DMS53 (cell line): ENCODE data around the gene ST13.
"Not testable (repeated sequence)": the region's sequence is repeated elsewhere in the genome, so short reads cannot be mapped to it uniquely, and the experiment has no call there.

Experiments used
- DNase-seq: peaks from one replicate; lab custom pipeline; 2025; lab: John Stamatoyannopoulos, UW

The ST13 gene

GRCh38 chr22:40838486-40838885 is 18.0 kb downstream of the ST13 start:
- peak; percentile 58 for DNase-seq

GRCh38 chr22:40834619-40835018 is 21.8 kb downstream of the ST13 start:
- DNase-seq, result no peak

GRCh38 chr22:40829131-40829530 is 27.3 kb downstream of the ST13 start:
- DNase-seq, result no peak

DNA sequence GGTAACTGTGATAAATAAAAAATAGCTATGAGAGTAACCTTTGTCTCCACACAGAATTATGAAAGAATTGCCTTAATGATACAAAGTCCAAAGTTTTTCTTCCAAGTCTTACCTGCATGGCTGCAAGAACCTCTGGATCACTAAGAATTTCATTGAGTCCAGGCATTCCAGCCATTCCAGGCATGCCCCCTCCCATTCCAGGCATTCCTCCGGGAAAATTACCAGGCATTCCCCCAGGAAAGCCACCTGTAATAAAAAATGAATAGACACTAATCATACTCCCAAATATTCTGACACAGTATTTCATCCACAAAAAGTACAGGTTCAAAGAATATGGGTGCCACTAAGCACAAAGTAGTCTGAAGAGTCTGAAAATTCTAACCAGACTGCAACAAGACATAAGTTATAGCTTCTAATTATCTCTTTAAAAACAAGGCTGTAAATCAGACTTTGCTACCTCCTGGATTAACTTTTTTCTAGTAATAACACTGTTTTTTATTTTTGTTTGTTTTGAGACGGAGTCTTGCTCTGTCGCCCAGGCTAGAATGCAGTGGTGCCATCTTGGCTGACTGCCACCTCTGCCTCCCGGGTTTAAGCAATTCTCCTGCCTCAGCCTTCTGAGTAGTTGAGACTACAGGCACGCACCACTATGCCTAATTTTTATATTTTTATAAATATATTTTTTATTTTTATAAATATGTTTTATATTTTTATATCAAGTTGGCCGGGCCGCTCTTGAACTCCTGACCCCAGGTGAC is 29.3 kb downstream of the ST13 start:
- DNase-seq, result no peak

- not testable (repeated sequence) for DNase-seq
Measured at GRCh38 chr22:40826292-40826691, 30.1 kb downstream of the ST13 start.

DNA sequence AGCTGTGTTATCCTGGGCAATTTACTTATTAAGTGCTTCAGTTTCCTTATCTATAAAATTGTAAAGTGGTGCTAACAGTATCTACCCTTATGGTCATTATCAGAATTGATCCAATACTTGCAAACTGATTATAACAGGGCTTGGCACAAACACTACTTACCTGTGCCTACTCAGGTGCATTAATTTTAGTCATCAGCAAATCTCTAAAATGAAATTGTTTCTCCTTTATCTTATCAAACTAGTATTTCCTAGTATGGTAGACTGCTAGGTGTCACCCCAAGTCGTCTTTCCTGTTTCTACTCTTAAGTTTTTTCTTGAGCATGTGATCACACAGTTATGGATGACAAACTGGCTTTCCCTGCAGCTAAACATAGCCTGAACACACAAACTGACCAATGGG is 33.0 kb downstream of the ST13 start:
- DNase-seq, result no peak

- DNase-seq, result peak; percentile 54
Measured at GRCh38 chr22:40819599-40820140, 36.8 kb downstream of the ST13 start.

DNA sequence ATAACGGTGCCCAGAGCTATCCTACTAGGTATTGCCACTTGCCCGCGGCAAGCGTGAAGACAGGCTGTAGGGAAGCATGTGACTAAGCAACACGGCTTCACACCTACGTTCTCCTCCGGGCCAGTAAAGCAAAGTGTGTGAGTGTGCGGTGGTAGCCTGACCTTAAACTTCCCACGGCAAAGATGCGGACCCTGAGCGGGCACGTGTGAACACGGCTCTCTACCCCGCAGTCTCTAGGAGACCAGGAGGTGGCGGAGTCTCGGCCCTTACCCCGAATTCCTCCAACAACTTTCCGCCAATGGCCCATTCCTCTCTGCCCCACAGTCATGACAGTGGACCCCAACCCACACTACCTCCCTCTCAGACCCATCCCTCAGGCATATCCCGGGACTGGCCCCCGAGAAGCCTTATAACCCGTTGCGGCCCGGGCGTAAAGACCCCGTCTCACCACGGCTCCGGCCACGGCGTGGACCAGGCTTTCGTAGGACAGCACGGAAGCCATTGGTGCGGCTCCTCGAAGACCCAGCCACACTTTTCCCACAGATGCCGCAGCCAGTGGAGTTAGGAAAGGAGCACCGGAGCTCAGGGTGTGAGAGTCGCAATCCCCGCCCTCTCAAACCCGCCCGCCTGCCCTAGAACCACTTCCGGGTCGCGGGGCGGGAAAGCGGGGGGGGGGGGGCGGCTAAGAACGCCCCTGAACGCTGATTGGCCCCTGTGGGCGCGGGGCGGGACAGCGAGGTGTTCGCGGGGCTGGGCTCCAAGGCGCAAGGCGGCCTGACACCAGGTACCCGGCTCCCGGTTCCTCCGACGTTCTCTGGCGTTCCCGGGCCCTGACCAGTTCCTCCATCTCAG is 37.5 kb downstream of the ST13 start, which contains the start of gene SLC25A17:
Gene SLC25A17 (minus strand): TSS at position 600 of the 852 bp plus-strand sequence. CDS start 98 bp downstream, at position 502.
- DNase-seq, result peak; percentile 94

- no peak for DNase-seq
Measured at GRCh38 chr22:40818192-40818746, 38.2 kb downstream of the ST13 start.

DNA sequence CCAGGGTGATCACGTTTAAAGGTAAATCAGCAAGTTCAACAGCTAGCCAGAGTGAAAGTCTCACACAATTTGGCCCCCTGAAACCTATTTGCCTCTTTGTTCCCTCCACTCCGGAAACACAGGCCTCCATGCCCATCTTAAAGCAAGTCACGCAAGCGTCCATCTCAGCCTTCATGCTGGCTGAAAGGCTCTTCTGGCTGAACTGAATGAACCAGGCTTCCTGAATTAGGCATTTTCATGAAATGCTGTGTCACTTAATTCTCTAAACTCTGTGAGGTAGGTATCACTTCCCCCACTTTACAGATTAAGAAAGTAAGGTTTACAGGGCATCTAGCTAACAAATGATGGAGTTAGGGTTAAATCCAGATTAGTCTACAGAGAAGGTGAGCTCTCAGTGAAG is 38.7 kb downstream of the ST13 start:
- DNase-seq, result no peak

GRCh38 chr22:40813912-40814315 is 42.5 kb downstream of the ST13 start:
- no peak for DNase-seq

GRCh38 chr22:40808018-40808841 is 48.2 kb downstream of the ST13 start:
- no peak for DNase-seq

DNA sequence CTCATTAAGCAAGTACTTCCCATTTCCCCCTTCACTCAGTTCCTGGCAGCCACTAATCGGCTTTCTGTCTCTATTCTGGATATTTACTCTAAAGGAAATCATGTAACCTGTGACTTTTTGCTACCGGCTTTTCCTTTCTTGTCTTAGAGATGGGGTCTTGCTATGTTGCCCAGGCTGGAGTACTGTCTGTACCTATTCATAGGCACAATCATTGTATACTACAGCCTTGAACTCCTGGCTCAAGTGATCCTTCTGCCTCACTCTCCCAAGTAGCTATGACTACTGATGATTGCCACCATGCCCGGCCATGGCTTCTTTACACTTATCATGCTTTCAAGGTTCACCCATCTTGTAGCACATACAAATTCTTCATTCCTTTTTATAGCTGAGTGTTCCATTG is 49.7 kb downstream of the ST13 start:
- no peak for DNase-seq

DNA sequence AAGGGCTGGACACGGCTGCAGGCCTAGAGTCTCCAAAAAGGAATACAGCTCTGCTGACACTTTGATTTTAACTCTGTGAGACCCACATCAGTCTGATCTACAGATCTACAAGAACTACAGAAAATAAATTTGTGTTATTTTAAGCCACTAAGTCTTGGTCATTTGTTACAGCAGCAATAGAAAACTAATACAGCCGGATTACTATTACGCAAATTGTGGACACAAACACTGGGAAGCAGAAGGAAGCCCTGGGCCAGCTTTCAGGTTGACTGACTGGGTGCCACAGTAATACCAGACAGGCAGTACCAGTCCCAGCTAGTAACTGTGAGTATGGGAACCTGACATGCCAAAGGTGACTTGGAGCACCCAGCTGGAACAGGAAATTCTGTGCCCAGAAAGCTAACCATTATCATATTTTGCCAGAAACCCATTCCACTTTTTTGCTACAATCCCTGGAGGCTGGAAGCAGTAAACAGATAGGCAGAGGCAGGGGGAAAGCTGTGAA is 50.7 kb downstream of the ST13 start:
- DNase-seq, result no peak

- DNase-seq, result no peak
Measured at GRCh38 chr22:40805239-40805638, 51.2 kb downstream of the ST13 start.

GRCh38 chr22:40803321-40803720 is 53.1 kb downstream of the ST13 start:
- no peak for DNase-seq

GRCh38 chr22:40799008-40799407 is 57.4 kb downstream of the ST13 start:
- DNase-seq, result no peak

- DNase-seq, result no peak
Measured at GRCh38 chr22:40797427-40797826, 59.0 kb downstream of the ST13 start.

DNA sequence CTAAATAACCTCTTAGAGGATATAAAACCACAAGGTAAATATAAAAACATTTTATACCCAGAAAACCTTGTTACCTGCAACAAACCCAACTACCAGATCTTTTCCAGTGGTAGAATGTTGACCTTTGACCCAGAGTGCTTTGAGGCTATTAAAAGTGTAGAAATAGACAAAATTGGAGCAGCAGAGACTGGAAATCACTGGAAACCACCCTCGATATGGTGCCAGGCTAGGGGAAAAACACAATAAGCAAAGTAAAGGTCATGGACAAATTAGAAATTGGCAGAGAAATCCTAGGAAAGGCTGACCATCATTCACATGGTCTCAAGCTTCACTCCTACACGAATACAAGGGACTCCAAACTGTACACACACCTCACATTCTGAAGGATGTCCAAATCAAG is 64.0 kb downstream of the ST13 start:
- DNase-seq, result no peak

DNA sequence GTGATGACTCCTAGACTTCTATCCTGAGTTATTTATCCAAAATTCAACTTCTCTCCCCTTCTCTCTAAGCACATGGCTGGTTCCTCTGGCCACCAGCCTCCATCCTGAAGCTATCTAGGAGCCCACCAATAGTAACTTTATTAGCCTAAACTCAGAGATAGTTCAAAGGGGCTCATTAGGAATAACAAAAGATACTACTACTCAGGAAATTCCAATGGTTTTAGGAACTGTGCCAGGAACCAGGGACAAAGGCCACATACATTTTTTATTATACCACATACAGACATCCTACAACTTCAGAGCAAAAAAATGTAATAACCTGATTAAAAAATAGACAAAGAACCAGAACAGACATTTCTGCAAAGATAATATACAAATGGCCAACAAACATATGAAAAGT is 65.2 kb downstream of the ST13 start:
- DNase-seq, result no peak

DNA sequence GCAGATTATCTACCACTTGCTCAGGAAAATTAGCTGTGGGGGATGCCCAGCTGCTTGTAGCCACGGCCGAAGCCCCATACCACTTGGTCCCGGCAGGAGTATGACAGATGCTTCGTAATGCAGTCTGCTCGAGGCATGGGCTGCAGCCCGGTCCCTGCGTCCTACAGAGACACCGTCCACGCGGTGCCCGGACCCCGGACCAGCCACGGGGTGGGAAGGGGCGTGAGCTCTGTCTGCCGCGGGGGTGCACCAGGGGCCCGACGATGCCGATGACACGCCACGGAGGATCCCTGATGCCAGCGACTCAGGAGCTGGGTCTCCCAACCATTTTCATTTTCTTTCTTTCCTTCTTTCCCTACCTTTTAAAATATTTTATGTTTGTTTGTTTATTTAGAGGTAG is 67.3 kb downstream of the ST13 start:
- no peak for DNase-seq

DNA sequence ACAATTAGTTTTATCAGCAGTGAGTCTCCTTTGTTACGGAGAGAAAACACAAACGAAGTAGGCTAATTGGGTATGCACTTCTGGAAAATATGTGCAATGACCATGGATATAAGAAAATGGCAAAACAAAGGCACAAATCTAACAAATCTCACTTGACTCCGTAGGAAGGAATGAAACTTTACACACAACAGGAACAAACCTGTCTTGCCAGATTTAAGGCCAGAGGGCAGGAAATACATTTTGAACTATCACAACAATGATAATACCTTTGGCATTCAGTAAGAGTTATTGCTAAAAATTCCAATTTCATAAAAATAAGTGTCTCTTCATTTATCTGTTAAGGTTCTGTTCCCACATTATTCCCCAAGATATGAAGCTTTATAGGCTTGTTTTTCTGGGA is 73.9 kb downstream of the ST13 start:
- DNase-seq, result no peak
